ENCODE measurements around the gene SMIM24. TPM values are rescaled to one million over a fixed set of nuclear protein-coding genes. Genes with fewer than 3 reads are reported as not detected.

SMIM24 gene
- total and polyA plus RNA-seq, 9 of the 15 experiments (the other 6 are each of a cell fraction or from before 2014, with no cell fraction given) = 0.45 to 12.3 (median 1.4) TPM; not detected in 1

DNA sequence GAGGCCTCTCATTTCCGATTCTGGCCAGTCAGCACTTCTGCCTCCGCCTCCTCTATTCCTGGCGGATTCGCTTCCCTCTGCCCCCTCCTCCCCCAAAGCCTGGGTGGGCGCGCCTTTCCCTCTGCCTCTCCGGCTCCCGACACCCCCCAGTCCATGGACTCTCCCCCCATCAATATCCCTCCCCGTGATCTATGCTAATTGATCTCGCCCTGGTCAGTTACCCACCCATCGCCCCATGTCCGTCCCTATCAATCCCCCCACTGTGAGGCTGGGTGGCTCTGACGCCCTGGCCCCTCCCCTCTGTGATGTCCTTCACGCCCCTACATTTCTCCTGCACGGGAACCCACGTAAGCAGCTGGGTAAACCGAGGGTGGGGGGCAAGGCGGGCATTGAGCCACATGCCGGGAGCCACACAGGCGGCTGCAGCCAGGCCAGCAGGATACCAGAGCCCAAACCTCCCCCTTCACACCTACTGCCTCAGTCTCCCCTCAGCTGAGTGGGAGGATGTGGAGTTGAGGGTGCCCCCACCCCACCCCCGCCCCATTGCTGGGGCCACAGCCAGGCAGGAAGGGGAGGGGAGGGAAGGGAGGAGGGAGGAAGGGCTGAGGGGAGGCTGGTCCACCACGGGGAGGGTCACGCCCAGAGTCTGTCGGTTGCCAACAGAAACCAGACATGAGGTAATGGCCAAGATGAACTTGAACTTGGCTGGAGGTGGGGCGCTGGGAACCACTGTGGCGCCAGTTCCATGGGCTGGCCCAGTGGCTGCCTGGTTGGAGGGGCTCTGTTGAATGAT is 21.0 kb downstream of the SMIM24 start:
- ATAC-seq (peak; percentile 73), DNase-seq (ENCODE audit: extremely low read depth in 1 of 4, low spot score in 3 of 4) (peak; percentile 45 to 54 (median 50)), FAIRE-seq (no peak)
- peaks cover 86% of the 10 kb centered on the region for H3K36me3 ChIP-seq (ENCODE audit: control insufficient read depth, insufficient read depth, low read length)
- BruUV-seq (replicated peaks) = no TSS peak
- ChIA-PET CTCF (ENCODE audit: low intra/inter-chr PET ratio) (no interaction called here), POLR2A (interaction anchor here (0.6 kb wide), 1 partner anchor 59 kb away, joined by 4 read pairs; no protein-coding TSS in a partner anchor)
- H3K79me2 ChIP-seq (ENCODE audit: control insufficient read depth, insufficient read depth, low read length) = peaks cover 5% of the 10 kb centered on the region; the same call in 2 of the 3 replicates
- peaks cover 8% of the 10 kb centered on the region for H4K20me1 ChIP-seq (replicated peaks; ENCODE audit: control insufficient read depth, insufficient read depth, low read length)
- no peaks in the 10 kb centered on the region for H3K27me3 ChIP-seq (ENCODE audit: control insufficient read depth in 2 of 2, insufficient read depth in 2 of 2, low read length in 2 of 2)
- no peaks in the 10 kb centered on the region for H3K9me3 ChIP-seq (replicated peaks; ENCODE audit: control insufficient read depth, insufficient read depth, low read depth, low read length)
- H3K9me1 ChIP-seq (ENCODE audit: control insufficient read depth, insufficient read depth, low read length) = no peaks in the 10 kb centered on the region
- H2AFZ ChIP-seq (ENCODE audit: low read depth, low read length) = no peak overlapping the region
- in situ Hi-C loops (cut with MboI) (no loop called here), intact Hi-C loops (cut with micrococcal nuclease) (no loop called here)
- H3K4me1 ChIP-seq (replicated peaks in 1 of 2; ENCODE audit: control insufficient read depth in 2 of 2, insufficient read depth in 2 of 2, low read length in 2 of 2) = peaks cover 0 to 47% of the 10 kb centered on the region in 2 experiments; a peak in 2 of 5 replicates
- 85% methylated on average over 18 of the region's 26 CpGs for WGBS (ENCODE audit: insufficient coverage, low coverage, missing lambda C conversion rate)
- no peak overlapping the region for H3K4me3 ChIP-seq
- H3K27ac ChIP-seq (ENCODE audit: extremely low read depth, low read depth, low read length) = no peak overlapping the region
- no peak overlapping the region for H3K9ac ChIP-seq (ENCODE audit: insufficient read depth in 1 of 2, low read depth in 2 of 2, low read length in 2 of 2)
- no peak overlapping the region for H3K4me2 ChIP-seq (ENCODE audit: insufficient read depth, low read length)
- TF ChIP-seq ATF7 (IDR thresholded peaks at IDR 0.05) (peak; percentile 48), KHSRP (IDR thresholded peaks at IDR 0.05) (no peak), RBM22 (IDR thresholded peaks at IDR 0.05; ENCODE audit: low read depth, low read length, poor library complexity, severe bottlenecking) (peak; percentile 74), ZNF316 (IDR thresholded peaks at IDR 0.05) (peak; percentile 91), RBFOX2 (IDR thresholded peaks at IDR 0.05; ENCODE audit: low read depth, low read length) (no peak), RFX1 (IDR thresholded peaks at IDR 0.05) (peak; percentile 72), NCOR1 (IDR thresholded peaks at IDR 0.05) (peak; percentile 34; the same call in 1 of the 2 replicates), SMARCE1 (IDR thresholded peaks at IDR 0.05) (no peak), MAFK (IDR thresholded peaks at IDR 0.05; ENCODE audit: low read length) (peak; percentile 56), FOXK2 (conservative IDR thresholded peaks at IDR 0.05 in 1 of 2, IDR thresholded peaks at IDR 0.05 in 1 of 2; ENCODE audit: low read depth in 2 of 2) (no peak), ZNF282 (CRISPR knock-in tag; IDR thresholded peaks at IDR 0.05) (no peak), PTRF (tag; IDR thresholded peaks at IDR 0.05) (no peak), EP300 (IDR thresholded peaks at IDR 0.05; ENCODE audit: low read length) (no peak)
- TF ChIP-seq, protein P1, sequence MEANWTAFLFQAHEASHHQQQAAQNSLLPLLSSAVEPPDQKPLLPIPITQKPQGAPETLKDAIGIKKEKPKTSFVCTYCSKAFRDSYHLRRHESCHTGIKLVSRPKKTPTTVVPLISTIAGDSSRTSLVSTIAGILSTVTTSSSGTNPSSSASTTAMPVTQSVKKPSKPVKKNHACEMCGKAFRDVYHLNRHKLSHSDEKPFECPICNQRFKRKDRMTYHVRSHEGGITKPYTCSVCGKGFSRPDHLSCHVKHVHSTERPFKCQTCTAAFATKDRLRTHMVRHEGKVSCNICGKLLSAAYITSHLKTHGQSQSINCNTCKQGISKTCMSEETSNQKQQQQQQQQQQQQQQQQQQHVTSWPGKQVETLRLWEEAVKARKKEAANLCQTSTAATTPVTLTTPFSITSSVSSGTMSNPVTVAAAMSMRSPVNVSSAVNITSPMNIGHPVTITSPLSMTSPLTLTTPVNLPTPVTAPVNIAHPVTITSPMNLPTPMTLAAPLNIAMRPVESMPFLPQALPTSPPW (CRISPR knock-in tag; IDR thresholded peaks at IDR 0.05) = 0 out of 2 replicates have a peak, but pooled peaks have one; percentile 29
- TF ChIP-seq, protein P2, sequence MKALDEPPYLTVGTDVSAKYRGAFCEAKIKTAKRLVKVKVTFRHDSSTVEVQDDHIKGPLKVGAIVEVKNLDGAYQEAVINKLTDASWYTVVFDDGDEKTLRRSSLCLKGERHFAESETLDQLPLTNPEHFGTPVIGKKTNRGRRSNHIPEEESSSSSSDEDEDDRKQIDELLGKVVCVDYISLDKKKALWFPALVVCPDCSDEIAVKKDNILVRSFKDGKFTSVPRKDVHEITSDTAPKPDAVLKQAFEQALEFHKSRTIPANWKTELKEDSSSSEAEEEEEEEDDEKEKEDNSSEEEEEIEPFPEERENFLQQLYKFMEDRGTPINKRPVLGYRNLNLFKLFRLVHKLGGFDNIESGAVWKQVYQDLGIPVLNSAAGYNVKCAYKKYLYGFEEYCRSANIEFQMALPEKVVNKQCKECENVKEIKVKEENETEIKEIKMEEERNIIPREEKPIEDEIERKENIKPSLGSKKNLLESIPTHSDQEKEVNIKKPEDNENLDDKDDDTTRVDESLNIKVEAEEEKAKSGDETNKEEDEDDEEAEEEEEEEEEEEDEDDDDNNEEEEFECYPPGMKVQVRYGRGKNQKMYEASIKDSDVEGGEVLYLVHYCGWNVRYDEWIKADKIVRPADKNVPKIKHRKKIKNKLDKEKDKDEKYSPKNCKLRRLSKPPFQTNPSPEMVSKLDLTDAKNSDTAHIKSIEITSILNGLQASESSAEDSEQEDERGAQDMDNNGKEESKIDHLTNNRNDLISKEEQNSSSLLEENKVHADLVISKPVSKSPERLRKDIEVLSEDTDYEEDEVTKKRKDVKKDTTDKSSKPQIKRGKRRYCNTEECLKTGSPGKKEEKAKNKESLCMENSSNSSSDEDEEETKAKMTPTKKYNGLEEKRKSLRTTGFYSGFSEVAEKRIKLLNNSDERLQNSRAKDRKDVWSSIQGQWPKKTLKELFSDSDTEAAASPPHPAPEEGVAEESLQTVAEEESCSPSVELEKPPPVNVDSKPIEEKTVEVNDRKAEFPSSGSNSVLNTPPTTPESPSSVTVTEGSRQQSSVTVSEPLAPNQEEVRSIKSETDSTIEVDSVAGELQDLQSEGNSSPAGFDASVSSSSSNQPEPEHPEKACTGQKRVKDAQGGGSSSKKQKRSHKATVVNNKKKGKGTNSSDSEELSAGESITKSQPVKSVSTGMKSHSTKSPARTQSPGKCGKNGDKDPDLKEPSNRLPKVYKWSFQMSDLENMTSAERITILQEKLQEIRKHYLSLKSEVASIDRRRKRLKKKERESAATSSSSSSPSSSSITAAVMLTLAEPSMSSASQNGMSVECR (CRISPR knock-in tag; IDR thresholded peaks at IDR 0.05) = no peak
- TF ChIP-seq, protein P3, sequence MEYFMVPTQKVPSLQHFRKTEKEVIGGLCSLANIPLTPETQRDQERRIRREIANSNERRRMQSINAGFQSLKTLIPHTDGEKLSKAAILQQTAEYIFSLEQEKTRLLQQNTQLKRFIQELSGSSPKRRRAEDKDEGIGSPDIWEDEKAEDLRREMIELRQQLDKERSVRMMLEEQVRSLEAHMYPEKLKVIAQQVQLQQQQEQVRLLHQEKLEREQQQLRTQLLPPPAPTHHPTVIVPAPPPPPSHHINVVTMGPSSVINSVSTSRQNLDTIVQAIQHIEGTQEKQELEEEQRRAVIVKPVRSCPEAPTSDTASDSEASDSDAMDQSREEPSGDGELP (CRISPR knock-in tag; IDR thresholded peaks at IDR 0.05; ENCODE audit: borderline replicate concordance) = peak; percentile 22; the same call in 1 of the 2 replicates
